Stimulated activated CD8-positive, alpha-beta memory T cell treated with anti-CD3 and anti-CD28 coated beads, Interleukin-12 subunit alpha, Interleukin-12 subunit beta, amount 100 ng/mL, for 24 hours (primary cell): ENCODE data around the gene USP32.

Experiments used
- DNase-seq: peaks from one replicate; pipeline ENCODE4 v3.0.0-alpha.2; 2020; ENCODE audit errors: extremely low read depth

The USP32 gene

GRCh38 chr17:60297760-60298401 lies 94.1 kb downstream of the USP32 start:
- no peak for DNase-seq

- DNase-seq = no peak
These were observed 95.8 kb downstream of the USP32 start for GRCh38 chr17:60296177-60296576.

- no peak for DNase-seq
These were observed 98.2 kb downstream of the USP32 start for GRCh38 chr17:60293580-60294335.

GRCh38 chr17:60292697-60293096 lies 99.2 kb downstream of the USP32 start:
- DNase-seq = no peak

- no peak for DNase-seq
These were observed 107.2 kb downstream of the USP32 start for GRCh38 chr17:60284709-60285108.

- DNase-seq = no peak
These were observed 108.1 kb downstream of the USP32 start for GRCh38 chr17:60283816-60284215.

GRCh38 chr17:60280673-60281072 lies 111.3 kb downstream of the USP32 start:
- DNase-seq = no peak

GRCh38 chr17:60278237-60278636 lies 113.7 kb downstream of the USP32 start:
- no peak for DNase-seq

GRCh38 chr17:60277258-60277657 lies 114.7 kb downstream of the USP32 start:
- DNase-seq = no peak

- DNase-seq = no peak
These were observed 122.5 kb downstream of the USP32 start for GRCh38 chr17:60269417-60269816.

GRCh38 chr17:60260540-60260939 lies 131.4 kb downstream of the USP32 start:
- DNase-seq = no peak

GRCh38 chr17:60258313-60258712 lies 133.6 kb downstream of the USP32 start:
- no peak for DNase-seq

GRCh38 chr17:60256174-60256573 lies 135.8 kb downstream of the USP32 start:
- DNase-seq = no peak

GRCh38 chr17:60253048-60253447 lies 138.9 kb downstream of the USP32 start:
- DNase-seq = no peak

- no peak for DNase-seq
These were observed 139.5 kb downstream of the USP32 start for GRCh38 chr17:60252459-60252858.

- DNase-seq = no peak
These were observed 142.6 kb downstream of the USP32 start for GRCh38 chr17:60249290-60249826.

- DNase-seq = no peak
These were observed 143.2 kb downstream of the USP32 start for GRCh38 chr17:60248618-60249289.

- DNase-seq = no peak
These were observed 144.0 kb downstream of the USP32 start for GRCh38 chr17:60247836-60248461.

GRCh38 chr17:60244656-60245055 lies 147.3 kb downstream of the USP32 start:
- DNase-seq = no peak

- DNase-seq = no peak
These were observed 151.6 kb downstream of the USP32 start for GRCh38 chr17:60240290-60240689.

GRCh38 chr17:60231691-60232090 lies 160.2 kb downstream of the USP32 start:
- DNase-seq = no peak

GRCh38 chr17:60231234-60231633 lies 160.7 kb downstream of the USP32 start:
- DNase-seq = no peak
